ENCODE measurements around the gene ARID3B.
A peak's percentile ranks its signal among the peaks of the same experiment; 100 is the strongest.
"Not testable (repeated sequence)": the region's sequence is repeated elsewhere in the genome, so short reads cannot be mapped to it uniquely, and the experiment has no call there.

The ARID3B gene

GRCh38 chr15:74621546-74621920 is 80.5 kb downstream of the ARID3B start:
- DNase-seq (ENCODE audit: low spot score) = no peak

GRCh38 chr15:74621936-74622335 is 80.9 kb downstream of the ARID3B start:
- DNase-seq (ENCODE audit: low spot score) = no peak

GRCh38 chr15:74622758-74623157 is 81.7 kb downstream of the ARID3B start:
- DNase-seq (ENCODE audit: low spot score) = no peak

GRCh38 chr15:74624020-74624602 is 83.1 kb downstream of the ARID3B start:
- DNase-seq (ENCODE audit: low spot score) = no peak

- no peak for DNase-seq (ENCODE audit: low spot score)
Measured at GRCh38 chr15:74625693-74626092, 84.7 kb downstream of the ARID3B start.

- DNase-seq (ENCODE audit: low spot score) = no peak
Measured at GRCh38 chr15:74626336-74626735, 85.3 kb downstream of the ARID3B start.

GRCh38 chr15:74626752-74627692 is 86.0 kb downstream of the ARID3B start:
- DNase-seq (ENCODE audit: low spot score) = no peak

- DNase-seq (ENCODE audit: low spot score) = no peak
Measured at GRCh38 chr15:74627766-74628165, 86.7 kb downstream of the ARID3B start.

GRCh38 chr15:74628199-74628598 is 87.2 kb downstream of the ARID3B start:
- no peak for DNase-seq (ENCODE audit: low spot score)

GRCh38 chr15:74628949-74629348 is 87.9 kb downstream of the ARID3B start:
- no peak for DNase-seq (ENCODE audit: low spot score)

- DNase-seq (ENCODE audit: low spot score) = not testable (repeated sequence)
Measured at GRCh38 chr15:74629696-74630095, 88.7 kb downstream of the ARID3B start.

GRCh38 chr15:74630284-74631086 is 89.5 kb downstream of the ARID3B start:
- DNase-seq (ENCODE audit: low spot score) = no peak

GRCh38 chr15:74631087-74631385 is 90.0 kb downstream of the ARID3B start:
- DNase-seq (ENCODE audit: low spot score) = no peak

GRCh38 chr15:74631408-74631807 is 90.4 kb downstream of the ARID3B start:
- no peak for DNase-seq (ENCODE audit: low spot score)

- peak; percentile 50 for DNase-seq (ENCODE audit: low spot score)
Measured at GRCh38 chr15:74631935-74632560, 91.0 kb downstream of the ARID3B start.

GRCh38 chr15:74632601-74633000 is 91.6 kb downstream of the ARID3B start:
- DNase-seq (ENCODE audit: low spot score) = no peak

GRCh38 chr15:74633781-74634180 is 92.8 kb downstream of the ARID3B start:
- no peak for DNase-seq (ENCODE audit: low spot score)

- peak; percentile 75 for DNase-seq (ENCODE audit: low spot score)
Measured at GRCh38 chr15:74635228-74635627, 94.2 kb downstream of the ARID3B start.

- no peak for DNase-seq (ENCODE audit: low spot score)
Measured at GRCh38 chr15:74636984-74637383, 96.0 kb downstream of the ARID3B start.

- no peak for DNase-seq (ENCODE audit: low spot score)
Measured at GRCh38 chr15:74641151-74641550, 100.1 kb downstream of the ARID3B start.

- no peak for DNase-seq (ENCODE audit: low spot score)
Measured at GRCh38 chr15:74642348-74642733, 101.3 kb downstream of the ARID3B start.
